Effector memory CD8-positive, alpha-beta T cell (primary cell): ENCODE results near the gene OR52B6.

ENCODE experiments used
- ATAC-seq: fragments of 150-1000 bp; cut with Tn5 transposase; replicated peaks from 2 replicates; pipeline ENCODE4 v1.10.0; 2021; ENCODE audit warnings: mild to moderate bottlenecking, moderate library complexity
- DNase-seq, 3 experiments: peaks; one replicate each; pipeline ENCODE4 v3.0.0; 2021
- H3K27ac Mint-ChIP-seq, 2 donors: one replicate each; pipeline ENCODE4 v1.8.0; 2022; ENCODE audit warnings: mild to moderate bottlenecking in 2 of 2, mixed read lengths in 2 of 2, moderate library complexity in 2 of 2
- H3K27me3 Mint-ChIP-seq, 2 donors: one replicate each; pipeline ENCODE4 v1.8.0; 2022; ENCODE audit warnings: mixed read lengths in 2 of 2
- H3K36me3 Mint-ChIP-seq: one replicate; pipeline ENCODE4 v1.8.0; 2022; ENCODE audit warnings: mild to moderate bottlenecking, moderate library complexity, mixed read lengths; ENCODE audit not compliant: insufficient read depth
- H3K4me1 Mint-ChIP-seq, 2 donors: one replicate each; pipeline ENCODE4 v1.8.0; 2022; ENCODE audit warnings: low read depth in 2 of 2, mixed read lengths in 2 of 2
- H3K4me3 Mint-ChIP-seq, 2 donors: one replicate each; pipeline ENCODE4 v1.8.0; 2022; ENCODE audit warnings: mild to moderate bottlenecking in 2 of 2, mixed read lengths in 2 of 2, moderate library complexity in 2 of 2
- H3K9me3 Mint-ChIP-seq, 2 donors: one replicate each; pipeline ENCODE4 v1.8.0; 2022; ENCODE audit warnings: mixed read lengths in 2 of 2
- total RNA-seq, 9 experiments: gene quantifications; one replicate each; lab custom pipeline; 2026; lab: John Stamatoyannopoulos, UW

Gene OR52B6, protein sequence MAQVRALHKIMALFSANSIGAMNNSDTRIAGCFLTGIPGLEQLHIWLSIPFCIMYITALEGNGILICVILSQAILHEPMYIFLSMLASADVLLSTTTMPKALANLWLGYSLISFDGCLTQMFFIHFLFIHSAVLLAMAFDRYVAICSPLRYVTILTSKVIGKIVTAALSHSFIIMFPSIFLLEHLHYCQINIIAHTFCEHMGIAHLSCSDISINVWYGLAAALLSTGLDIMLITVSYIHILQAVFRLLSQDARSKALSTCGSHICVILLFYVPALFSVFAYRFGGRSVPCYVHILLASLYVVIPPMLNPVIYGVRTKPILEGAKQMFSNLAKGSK
- 0 reads per million in 9 experiments for total RNA-seq

DNA sequence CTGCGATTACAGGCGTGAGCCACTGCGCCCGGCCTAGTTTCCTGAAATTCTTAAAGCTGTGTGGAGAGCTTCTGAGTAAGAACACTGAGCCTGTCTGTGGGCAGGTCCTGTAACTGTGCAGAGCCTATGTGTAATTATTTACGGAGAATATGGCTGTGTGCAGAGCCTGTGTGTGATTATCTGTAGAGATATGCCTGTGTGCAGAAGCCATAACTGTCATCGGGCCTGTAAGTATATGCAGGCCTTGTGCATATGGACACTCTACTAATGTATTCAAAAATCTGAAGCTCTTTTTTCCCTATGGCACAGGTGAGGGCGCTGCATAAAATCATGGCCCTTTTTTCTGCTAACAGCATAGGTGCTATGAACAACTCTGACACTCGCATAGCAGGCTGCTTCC is at the start of gene OR52B6:
TSS of gene OR52B6 (plus strand) at position 301 of the 400 bp plus-strand sequence. CDS start at position 301, 0 bp downstream.
- H3K27ac Mint-ChIP-seq = no peak within 1 kb of the TSS
- H3K36me3 Mint-ChIP-seq = no peaks in the 10 kb centered on the region
- H3K9me3 Mint-ChIP-seq = no peaks in the 10 kb centered on the region
- no peaks in the 10 kb centered on the region for H3K27me3 Mint-ChIP-seq
- no peak for DNase-seq
- H3K4me3 Mint-ChIP-seq = no peak within 1 kb of the TSS
- no peaks in the 10 kb centered on the region for H3K4me1 Mint-ChIP-seq
- no peak for ATAC-seq

- H3K36me3 Mint-ChIP-seq = no peaks in the 10 kb centered on the region
- no peaks in the 10 kb centered on the region for H3K9me3 Mint-ChIP-seq
Observed at GRCh38 chr11:5531053-5531831, 49.4 kb upstream of the OR52B6 start.

DNA sequence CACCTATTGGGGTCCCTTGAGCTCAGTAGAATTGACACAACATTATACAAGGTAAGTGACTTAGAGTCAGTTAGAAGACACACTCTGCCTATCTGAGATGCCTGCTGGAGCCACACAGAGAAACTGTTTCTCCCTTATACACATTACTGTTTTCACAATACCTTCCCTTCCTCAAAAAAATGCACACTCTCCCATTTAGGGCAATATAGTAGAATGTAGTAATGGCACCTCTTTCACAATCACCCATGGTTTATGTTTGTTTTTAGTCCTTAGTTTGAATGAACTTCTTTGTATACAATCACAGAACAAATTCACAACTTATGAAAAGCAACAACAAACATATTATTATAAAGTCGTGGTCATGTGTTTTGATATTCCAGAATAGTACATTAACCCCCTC is 46.6 kb upstream of the OR52B6 start:
- no peak overlapping the region for H3K27ac Mint-ChIP-seq
- ATAC-seq = no peak
- H3K9me3 Mint-ChIP-seq = no peaks in the 10 kb centered on the region
- DNase-seq = no peak
- no peaks in the 10 kb centered on the region for H3K4me1 Mint-ChIP-seq
- H3K4me3 Mint-ChIP-seq = no peak overlapping the region
- peaks cover 21 to 22% of the 10 kb centered on the region in 2 donors for H3K27me3 Mint-ChIP-seq
- H3K36me3 Mint-ChIP-seq = no peaks in the 10 kb centered on the region

More at GRCh38 chr11:5531053-5531831, 49.4 kb upstream of the OR52B6 start:
- Mint-ChIP-seq H3K27me3 (peaks cover 22 to 23% of the 10 kb centered on the region in 2 donors), H3K4me1 (no peaks in the 10 kb centered on the region), H3K27ac (no peak overlapping the region), H3K4me3 (no peak overlapping the region)
- ATAC-seq (no peak), DNase-seq (no peak)

DNA sequence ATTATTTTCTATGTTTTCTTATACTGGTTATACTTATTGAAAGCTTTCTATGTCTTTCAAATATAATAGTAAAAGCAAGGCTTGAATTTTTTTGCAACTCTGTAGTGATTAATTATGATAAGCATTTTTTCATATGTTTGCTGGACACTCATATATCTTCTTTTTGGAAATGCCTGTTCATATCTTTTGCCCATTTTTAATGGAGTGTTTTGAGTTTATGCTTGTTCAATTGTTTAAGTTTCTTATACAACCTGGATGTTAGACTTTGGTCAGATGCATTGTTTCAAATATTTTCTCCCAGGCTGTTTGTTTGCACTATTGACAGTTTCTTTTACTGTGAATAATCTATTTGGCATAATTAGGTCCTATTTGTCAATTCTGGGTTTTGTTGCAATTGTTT is 44.2 kb upstream of the OR52B6 start:
- H3K9me3 Mint-ChIP-seq = no peaks in the 10 kb centered on the region
- H3K4me1 Mint-ChIP-seq = no peaks in the 10 kb centered on the region
- H3K27ac Mint-ChIP-seq = no peak overlapping the region
- no peaks in the 10 kb centered on the region for H3K36me3 Mint-ChIP-seq
- DNase-seq (no peak), ATAC-seq (no peak)
- H3K27me3 Mint-ChIP-seq = peaks cover 18 to 30% of the 10 kb centered on the region in 2 donors
- H3K4me3 Mint-ChIP-seq = no peak overlapping the region

GRCh38 chr11:5541427-5541826 is 39.2 kb upstream of the OR52B6 start:
- no peak for ATAC-seq
- no peak overlapping the region for H3K27ac Mint-ChIP-seq
- H3K4me1 Mint-ChIP-seq = no peaks in the 10 kb centered on the region
- no peaks in the 10 kb centered on the region for H3K9me3 Mint-ChIP-seq
- H3K4me3 Mint-ChIP-seq = no peak overlapping the region
- H3K36me3 Mint-ChIP-seq = no peaks in the 10 kb centered on the region
- peaks cover 14 to 27% of the 10 kb centered on the region in 2 donors for H3K27me3 Mint-ChIP-seq
- no peak for DNase-seq

DNA sequence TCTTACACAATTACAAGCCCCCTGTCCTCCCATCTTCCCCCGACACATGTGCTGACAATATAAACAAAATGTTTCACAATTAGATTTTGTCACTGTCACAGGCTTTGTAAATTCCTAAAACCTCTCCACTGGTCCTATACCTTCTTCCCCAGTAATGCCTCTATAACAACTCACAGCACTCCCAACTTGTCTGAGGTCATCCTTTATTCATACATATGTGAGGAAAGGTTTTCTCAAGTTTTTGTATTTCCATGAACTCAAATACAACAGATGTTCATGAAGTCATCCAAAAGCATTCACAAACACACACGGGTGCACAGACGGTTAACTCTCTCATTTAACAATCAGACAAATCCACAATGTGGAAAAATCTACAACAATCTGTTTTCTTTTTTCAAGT is 34.2 kb upstream of the OR52B6 start:
- Mint-ChIP-seq H3K4me3 (no peak overlapping the region), H3K27me3 (peaks cover 13 to 22% of the 10 kb centered on the region in 2 donors), H3K9me3 (no peaks in the 10 kb centered on the region), H3K4me1 (no peaks in the 10 kb centered on the region), H3K36me3 (no peaks in the 10 kb centered on the region), H3K27ac (no peak overlapping the region)
- DNase-seq (no peak), ATAC-seq (no peak)

DNA sequence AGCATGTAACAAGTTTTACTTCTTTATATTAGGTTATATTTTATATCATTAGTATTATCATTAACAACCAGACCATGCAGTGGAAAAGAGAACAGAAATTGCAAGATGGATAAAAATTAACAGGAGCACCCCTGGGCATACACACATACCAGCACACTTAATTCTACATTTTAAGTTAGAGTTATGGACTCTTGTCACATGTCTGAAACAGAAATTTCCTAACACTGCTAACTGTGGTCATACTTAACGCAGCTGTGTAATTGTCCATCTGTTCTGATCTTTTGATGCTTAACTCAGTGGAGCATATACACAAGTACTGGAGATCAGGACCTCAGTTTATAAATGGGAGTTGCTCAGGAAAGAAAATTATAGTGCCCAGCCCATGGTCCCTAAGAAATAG is 32.7 kb upstream of the OR52B6 start:
- ATAC-seq = no peak
- no peak for DNase-seq
- Mint-ChIP-seq H3K9me3 (no peaks in the 10 kb centered on the region), H3K27ac (no peak overlapping the region), H3K27me3 (peaks cover 20 to 30% of the 10 kb centered on the region in 2 donors), H3K36me3 (no peaks in the 10 kb centered on the region), H3K4me1 (no peaks in the 10 kb centered on the region), H3K4me3 (no peak overlapping the region)

GRCh38 chr11:5548440-5548839 is 32.2 kb upstream of the OR52B6 start, which contains the start of gene OR52H1:
Gene OR52H1 (minus strand): TSS chr11:5548540. CDS start chr11:5545505, 3,035 bp downstream.
- Mint-ChIP-seq H3K27ac (no peak within 1 kb of the TSS), H3K9me3 (no peaks in the 10 kb centered on the region), H3K4me1 (no peaks in the 10 kb centered on the region), H3K4me3 (no peak within 1 kb of the TSS), H3K27me3 (peaks cover 20 to 30% of the 10 kb centered on the region in 2 donors), H3K36me3 (no peaks in the 10 kb centered on the region)
- ATAC-seq = no peak
- no peak for DNase-seq

- ATAC-seq = no peak
- H3K36me3 Mint-ChIP-seq = no peaks in the 10 kb centered on the region
- no peaks in the 10 kb centered on the region for H3K9me3 Mint-ChIP-seq
- H3K27me3 Mint-ChIP-seq = peaks cover 20 to 41% of the 10 kb centered on the region in 2 donors
- no peak overlapping the region for H3K27ac Mint-ChIP-seq
- peaks cover 0 to 1% of the 10 kb centered on the region in 2 donors for H3K4me1 Mint-ChIP-seq
- no peak overlapping the region for H3K4me3 Mint-ChIP-seq
- no peak for DNase-seq
Observed at GRCh38 chr11:5550440-5551095, 30.1 kb upstream of the OR52B6 start.

GRCh38 chr11:5553343-5553742 is 27.3 kb upstream of the OR52B6 start:
- ATAC-seq = no peak
- Mint-ChIP-seq H3K4me1 (peaks cover 0 to 1% of the 10 kb centered on the region in 2 donors), H3K27ac (no peak overlapping the region)

GRCh38 chr11:5556596-5557188 is 24.0 kb upstream of the OR52B6 start:
- Mint-ChIP-seq H3K4me3 (no peak overlapping the region), H3K9me3 (no peaks in the 10 kb centered on the region), H3K36me3 (no peaks in the 10 kb centered on the region), H3K27ac (no peak overlapping the region), H3K4me1 (peaks cover 0 to 1% of the 10 kb centered on the region in 2 donors), H3K27me3 (peaks cover 12 to 41% of the 10 kb centered on the region in 2 donors)
- ATAC-seq = no peak
- DNase-seq = no peak

More at GRCh38 chr11:5553343-5553742, 27.3 kb upstream of the OR52B6 start:
- H3K9me3 Mint-ChIP-seq = no peaks in the 10 kb centered on the region
- H3K4me3 Mint-ChIP-seq = no peak overlapping the region
- no peak for DNase-seq
- H3K36me3 Mint-ChIP-seq = no peaks in the 10 kb centered on the region
- H3K27me3 Mint-ChIP-seq = peaks cover 20 to 51% of the 10 kb centered on the region in 2 donors

GRCh38 chr11:5557751-5558150 is 22.9 kb upstream of the OR52B6 start:
- DNase-seq (no peak), ATAC-seq (no peak)
- Mint-ChIP-seq H3K4me3 (no peak overlapping the region), H3K4me1 (peaks cover 0 to 1% of the 10 kb centered on the region in 2 donors), H3K9me3 (no peaks in the 10 kb centered on the region), H3K36me3 (no peaks in the 10 kb centered on the region), H3K27ac (no peak overlapping the region), H3K27me3 (peaks cover 8 to 36% of the 10 kb centered on the region in 2 donors)
